GM23338 (cell line): Measurements from ENCODE around the gene MAGI3. TPM values are rescaled to one million over a fixed set of nuclear protein-coding genes. Genes with fewer than 3 reads are reported as not detected.

Experiments used
- CREB1 ChIP-seq: fragments of 250-450 bp; sonication (Bioruptor Pico); IDR thresholded peaks from 2 replicates; pipeline ENCODE4 v1.5.0; 2020; ENCODE audit warnings: low read depth, mild to moderate bottlenecking, moderate library complexity
- JUNB ChIP-seq: IDR thresholded peaks from one replicate; pipeline ENCODE4 v1.6.1; 2016; ENCODE audit warnings: antibody characterized with exemption; ENCODE audit not compliant: unreplicated experiment
- POLR2AphosphoS5 ChIP-seq: IDR thresholded peaks from 2 replicates; pipeline ENCODE4 v1.6.1; 2016; ENCODE audit warnings: antibody characterized with exemption, low read depth
- ZNF114 ChIP-seq: fragments of 250-450 bp; sonication (Bioruptor Pico); IDR thresholded peaks from 2 replicates; pipeline ENCODE4 v1.5.0; 2020; ENCODE audit warnings: mild to moderate bottlenecking, moderate library complexity
- polyA plus RNA-seq: library from polyadenylated mRNA; unstranded; fragments of >200 nt; fragmentation: Nextera tagmentation; extraction: Ambion mirVana; gene quantifications from 2 replicates; pipeline ENCODE4 v1.2.1, GENCODE V29; 2016
- total RNA-seq: library from RNA; depleted of rRNA; stranded (reverse); fragments of >200 nt; shearing (Covaris generic); gene quantifications from 2 replicates; pipeline ENCODE4 v1.2.3, GENCODE V29; 2014
- TF ChIP-seq, protein P1 (sequence below): fragments of 250-450 bp; sonication (Bioruptor Pico); IDR thresholded peaks from 2 replicates; pipeline ENCODE4 v1.5.0; 2020; ENCODE audit warnings: mild to moderate bottlenecking, moderate library complexity
- TF ChIP-seq, protein P2 (sequence below): IDR thresholded peaks from one replicate; pipeline ENCODE4 v1.6.1; 2018; ENCODE audit warnings: antibody characterized with exemption; ENCODE audit not compliant: unreplicated experiment

The MAGI3 gene
- total and polyA plus RNA-seq, 2 experiments from 2014 or later, result 3.9 to 10.0 TPM

DNA sequence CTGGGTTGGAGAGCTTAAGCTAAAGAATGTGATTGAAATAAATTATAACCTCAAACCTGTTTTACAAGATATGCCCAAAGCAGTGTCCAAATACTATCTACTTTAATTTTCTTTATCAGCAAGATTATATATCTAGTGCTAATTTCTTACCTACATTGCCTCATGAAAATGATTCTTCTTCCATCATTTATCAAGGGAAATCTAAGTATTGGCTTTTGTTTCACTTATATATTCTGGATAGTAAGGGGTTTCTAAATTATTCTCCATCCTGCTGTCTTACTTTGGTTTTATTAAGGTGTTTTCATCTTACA is 287.8 kb downstream of the MAGI3 start (continued):
- TF ChIP-seq, protein P1, sequence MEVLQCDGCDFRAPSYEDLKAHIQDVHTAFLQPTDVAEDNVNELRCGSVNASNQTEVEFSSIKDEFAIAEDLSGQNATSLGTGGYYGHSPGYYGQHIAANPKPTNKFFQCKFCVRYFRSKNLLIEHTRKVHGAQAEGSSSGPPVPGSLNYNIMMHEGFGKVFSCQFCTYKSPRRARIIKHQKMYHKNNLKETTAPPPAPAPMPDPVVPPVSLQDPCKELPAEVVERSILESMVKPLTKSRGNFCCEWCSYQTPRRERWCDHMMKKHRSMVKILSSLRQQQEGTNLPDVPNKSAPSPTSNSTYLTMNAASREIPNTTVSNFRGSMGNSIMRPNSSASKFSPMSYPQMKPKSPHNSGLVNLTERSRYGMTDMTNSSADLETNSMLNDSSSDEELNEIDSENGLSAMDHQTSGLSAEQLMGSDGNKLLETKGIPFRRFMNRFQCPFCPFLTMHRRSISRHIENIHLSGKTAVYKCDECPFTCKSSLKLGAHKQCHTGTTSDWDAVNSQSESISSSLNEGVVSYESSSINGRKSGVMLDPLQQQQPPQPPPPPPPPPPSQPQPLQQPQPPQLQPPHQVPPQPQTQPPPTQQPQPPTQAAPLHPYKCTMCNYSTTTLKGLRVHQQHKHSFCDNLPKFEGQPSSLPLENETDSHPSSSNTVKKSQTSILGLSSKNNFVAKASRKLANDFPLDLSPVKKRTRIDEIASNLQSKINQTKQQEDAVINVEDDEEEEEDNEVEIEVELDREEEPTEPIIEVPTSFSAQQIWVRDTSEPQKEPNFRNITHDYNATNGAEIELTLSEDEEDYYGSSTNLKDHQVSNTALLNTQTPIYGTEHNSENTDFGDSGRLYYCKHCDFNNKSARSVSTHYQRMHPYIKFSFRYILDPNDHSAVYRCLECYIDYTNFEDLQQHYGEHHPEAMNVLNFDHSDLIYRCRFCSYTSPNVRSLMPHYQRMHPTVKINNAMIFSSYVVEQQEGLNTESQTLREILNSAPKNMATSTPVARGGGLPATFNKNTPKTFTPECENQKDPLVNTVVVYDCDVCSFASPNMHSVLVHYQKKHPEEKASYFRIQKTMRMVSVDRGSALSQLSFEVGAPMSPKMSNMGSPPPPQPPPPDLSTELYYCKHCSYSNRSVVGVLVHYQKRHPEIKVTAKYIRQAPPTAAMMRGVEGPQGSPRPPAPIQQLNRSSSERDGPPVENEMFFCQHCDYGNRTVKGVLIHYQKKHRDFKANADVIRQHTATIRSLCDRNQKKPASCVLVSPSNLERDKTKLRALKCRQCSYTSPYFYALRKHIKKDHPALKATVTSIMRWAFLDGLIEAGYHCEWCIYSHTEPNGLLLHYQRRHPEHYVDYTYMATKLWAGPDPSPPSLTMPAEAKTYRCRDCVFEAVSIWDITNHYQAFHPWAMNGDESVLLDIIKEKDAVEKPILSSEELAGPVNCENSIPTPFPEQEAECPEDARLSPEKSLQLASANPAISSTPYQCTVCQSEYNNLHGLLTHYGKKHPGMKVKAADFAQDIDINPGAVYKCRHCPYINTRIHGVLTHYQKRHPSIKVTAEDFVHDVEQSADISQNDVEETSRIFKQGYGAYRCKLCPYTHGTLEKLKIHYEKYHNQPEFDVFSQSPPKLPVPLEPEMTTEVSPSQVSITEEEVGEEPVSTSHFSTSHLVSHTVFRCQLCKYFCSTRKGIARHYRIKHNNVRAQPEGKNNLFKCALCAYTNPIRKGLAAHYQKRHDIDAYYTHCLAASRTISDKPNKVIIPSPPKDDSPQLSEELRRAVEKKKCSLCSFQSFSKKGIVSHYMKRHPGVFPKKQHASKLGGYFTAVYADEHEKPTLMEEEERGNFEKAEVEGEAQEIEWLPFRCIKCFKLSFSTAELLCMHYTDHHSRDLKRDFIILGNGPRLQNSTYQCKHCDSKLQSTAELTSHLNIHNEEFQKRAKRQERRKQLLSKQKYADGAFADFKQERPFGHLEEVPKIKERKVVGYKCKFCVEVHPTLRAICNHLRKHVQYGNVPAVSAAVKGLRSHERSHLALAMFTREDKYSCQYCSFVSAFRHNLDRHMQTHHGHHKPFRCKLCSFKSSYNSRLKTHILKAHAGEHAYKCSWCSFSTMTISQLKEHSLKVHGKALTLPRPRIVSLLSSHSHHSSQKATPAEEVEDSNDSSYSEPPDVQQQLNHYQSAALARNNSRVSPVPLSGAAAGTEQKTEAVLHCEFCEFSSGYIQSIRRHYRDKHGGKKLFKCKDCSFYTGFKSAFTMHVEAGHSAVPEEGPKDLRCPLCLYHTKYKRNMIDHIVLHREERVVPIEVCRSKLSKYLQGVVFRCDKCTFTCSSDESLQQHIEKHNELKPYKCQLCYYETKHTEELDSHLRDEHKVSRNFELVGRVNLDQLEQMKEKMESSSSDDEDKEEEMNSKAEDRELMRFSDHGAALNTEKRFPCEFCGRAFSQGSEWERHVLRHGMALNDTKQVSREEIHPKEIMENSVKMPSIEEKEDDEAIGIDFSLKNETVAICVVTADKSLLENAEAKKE (CRISPR knock-in tag), result no peak
- TF ChIP-seq JUNB, result no peak
- no peak for TF ChIP-seq POLR2AphosphoS5
- TF ChIP-seq, protein P2, sequence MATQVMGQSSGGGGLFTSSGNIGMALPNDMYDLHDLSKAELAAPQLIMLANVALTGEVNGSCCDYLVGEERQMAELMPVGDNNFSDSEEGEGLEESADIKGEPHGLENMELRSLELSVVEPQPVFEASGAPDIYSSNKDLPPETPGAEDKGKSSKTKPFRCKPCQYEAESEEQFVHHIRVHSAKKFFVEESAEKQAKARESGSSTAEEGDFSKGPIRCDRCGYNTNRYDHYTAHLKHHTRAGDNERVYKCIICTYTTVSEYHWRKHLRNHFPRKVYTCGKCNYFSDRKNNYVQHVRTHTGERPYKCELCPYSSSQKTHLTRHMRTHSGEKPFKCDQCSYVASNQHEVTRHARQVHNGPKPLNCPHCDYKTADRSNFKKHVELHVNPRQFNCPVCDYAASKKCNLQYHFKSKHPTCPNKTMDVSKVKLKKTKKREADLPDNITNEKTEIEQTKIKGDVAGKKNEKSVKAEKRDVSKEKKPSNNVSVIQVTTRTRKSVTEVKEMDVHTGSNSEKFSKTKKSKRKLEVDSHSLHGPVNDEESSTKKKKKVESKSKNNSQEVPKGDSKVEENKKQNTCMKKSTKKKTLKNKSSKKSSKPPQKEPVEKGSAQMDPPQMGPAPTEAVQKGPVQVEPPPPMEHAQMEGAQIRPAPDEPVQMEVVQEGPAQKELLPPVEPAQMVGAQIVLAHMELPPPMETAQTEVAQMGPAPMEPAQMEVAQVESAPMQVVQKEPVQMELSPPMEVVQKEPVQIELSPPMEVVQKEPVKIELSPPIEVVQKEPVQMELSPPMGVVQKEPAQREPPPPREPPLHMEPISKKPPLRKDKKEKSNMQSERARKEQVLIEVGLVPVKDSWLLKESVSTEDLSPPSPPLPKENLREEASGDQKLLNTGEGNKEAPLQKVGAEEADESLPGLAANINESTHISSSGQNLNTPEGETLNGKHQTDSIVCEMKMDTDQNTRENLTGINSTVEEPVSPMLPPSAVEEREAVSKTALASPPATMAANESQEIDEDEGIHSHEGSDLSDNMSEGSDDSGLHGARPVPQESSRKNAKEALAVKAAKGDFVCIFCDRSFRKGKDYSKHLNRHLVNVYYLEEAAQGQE, result no peak
- no peak for TF ChIP-seq CREB1 (CRISPR knock-in tag)
- TF ChIP-seq ZNF114 (CRISPR knock-in tag), result no peak
